ENCODE data around the gene SENP8.
A peak's percentile ranks its signal among the peaks of the same experiment; 100 is the strongest.
"Not testable (repeated sequence)": the region's sequence is repeated elsewhere in the genome, so short reads cannot be mapped to it uniquely, and the experiment has no call there.

The SENP8 gene

DNA sequence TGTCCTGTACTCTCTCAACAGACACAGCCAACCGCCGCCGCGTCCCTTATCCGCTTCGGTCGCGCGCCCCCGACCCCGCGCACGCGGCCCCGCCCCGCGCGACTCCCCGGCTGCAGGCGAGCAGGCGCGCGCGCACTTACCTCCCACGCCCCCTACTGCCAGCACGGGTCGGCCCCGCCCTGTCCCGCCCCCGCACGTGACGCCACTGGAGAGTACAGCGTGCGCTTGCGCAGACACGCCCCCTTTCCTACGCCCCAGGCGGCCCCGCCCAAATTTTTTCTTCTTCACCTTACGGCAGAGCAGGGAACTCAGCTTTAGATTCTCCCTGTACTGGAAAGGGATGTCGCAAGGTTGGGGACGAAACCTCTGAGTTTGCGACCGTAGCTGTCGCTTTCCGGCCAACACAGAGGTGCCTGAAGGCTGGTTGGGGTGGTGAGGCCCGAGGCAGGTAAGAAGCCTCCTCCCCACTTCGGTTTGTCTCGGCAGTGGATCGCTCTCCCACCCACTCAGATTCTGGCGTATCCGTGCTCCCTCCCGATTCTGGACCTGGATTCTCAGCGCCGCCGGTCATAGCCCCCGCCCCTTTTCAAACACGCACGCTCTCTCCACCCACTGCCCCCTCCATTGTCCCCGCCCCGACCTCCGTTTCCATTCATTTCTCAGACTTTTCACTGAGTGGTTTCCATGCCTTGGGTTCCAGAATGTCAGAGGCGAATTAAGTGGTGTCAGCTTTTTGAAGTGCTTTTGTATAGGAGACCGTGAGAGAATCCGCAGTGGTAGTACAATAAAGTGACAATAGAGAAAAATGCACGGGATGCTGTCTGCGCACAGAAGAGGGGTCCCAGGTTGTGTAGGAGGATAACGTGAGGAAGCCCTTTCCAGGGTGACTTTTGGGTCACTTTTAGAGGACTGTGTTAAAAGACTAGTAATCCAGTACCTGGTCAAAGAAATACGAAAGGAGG, at the start of gene SENP8, which contains the start of gene MYO9A:
Gene SENP8 (plus strand): TSS at position 387 of the 962 bp plus-strand sequence. CDS start 21,221 bp downstream, outside the sequence.
Gene MYO9A (minus strand): TSS at position 134 of the 962 bp plus-strand sequence. CDS start 71,587 bp downstream, outside the sequence.
- DNase-seq (ENCODE audit: low spot score) = peak; percentile 98

DNA sequence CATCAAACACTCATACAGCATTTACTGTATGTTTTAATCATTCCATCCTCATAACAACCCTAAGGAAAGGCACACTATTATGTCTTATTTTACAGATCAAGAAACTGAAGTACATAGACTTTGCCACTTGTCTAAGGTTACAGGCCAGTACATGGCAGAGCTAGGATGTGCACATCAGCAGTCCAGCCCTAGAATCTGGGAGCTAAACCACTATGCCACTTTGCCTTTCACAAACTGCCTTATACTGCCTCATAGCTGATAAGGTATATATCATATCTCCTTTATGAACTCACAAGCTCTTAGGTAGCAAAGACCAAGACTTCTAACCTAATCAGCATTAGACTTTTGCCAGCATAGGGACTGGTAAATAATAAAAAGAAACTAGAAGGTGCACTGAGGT, 49.3 kb upstream of the SENP8 start:
- DNase-seq (ENCODE audit: low spot score) = no peak

DNA sequence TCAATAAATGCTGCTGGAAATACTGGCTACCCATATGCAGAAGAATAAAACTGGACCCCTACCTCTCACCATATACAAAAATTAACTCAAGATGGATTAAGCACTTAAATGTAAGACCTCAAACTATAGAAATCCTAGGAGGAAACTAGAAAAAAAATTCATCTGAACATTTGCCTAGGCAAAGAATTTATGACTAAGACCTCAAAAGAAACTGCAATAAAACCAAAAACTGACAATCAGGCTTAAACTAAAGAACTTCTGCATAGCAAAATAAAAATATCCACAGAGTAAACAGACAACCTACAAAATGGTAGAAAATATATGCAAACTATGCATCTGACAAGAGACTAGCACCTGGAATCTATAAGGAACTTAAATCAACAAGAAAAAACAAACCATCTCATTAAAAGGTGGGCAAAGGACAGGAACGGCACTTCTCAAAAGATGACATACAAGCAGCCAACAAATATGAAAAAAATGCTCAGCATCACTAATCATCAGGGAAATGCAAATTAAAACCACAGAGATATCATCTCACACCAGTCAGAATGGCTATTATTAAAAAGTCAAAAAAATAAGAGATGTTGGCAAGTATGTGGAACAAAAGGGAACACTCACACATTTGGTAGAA, 47.3 kb upstream of the SENP8 start:
- DNase-seq (ENCODE audit: low spot score) = no peak

DNA sequence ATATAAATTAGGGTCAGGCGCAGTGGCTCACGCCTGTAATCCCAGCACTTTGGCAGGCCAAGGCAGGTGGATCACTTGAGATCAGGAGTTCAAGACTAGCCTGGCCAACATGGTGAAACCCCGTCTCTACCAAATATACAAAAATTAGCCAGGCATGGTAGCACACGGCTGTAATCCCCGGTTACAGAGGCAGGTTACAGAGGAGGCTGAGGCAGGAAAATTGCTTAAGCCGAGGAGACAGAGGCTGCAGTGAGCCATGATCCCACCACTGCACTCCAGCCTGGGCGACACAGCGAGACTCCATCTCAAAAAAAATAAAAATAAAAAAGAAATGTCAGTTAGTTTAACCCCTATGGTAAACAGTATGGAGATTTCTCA, 46.8 kb upstream of the SENP8 start:
- DNase-seq (ENCODE audit: low spot score) = not testable (repeated sequence)

DNA sequence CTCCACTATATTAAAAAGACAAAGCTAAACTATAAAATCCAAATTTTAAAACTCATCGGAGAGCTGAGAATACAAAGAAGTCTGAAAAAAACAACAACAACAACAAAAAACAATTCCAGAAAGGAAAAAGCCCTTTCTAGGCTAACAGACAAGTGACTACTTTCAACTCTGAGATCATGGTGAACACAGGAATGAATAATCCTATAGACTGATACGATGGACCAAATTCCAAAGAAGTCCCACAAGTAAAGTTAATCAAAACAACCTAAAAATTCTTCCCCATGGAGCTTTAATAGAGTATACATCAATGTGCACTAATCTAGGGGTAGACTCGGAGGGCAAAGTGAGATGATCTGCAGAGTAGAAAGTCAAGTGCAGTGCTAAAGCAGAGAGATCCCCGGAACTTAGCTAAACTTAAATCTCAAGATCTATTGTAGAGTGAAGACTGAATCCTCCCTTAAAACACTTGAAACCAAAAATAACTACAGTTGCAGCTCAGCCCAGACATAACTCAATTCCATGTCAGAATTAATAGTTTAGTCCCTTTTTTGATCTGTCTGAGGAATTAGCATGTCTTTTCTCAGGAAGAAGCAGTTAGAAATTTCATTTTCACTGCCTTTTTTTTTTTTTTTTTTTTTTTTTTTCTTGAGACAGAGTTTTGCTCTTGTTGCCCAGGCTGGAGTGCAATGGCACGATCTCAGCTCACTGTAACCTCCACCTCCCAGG, 43.7 kb upstream of the SENP8 start:
- no peak for DNase-seq (ENCODE audit: low spot score)

DNA sequence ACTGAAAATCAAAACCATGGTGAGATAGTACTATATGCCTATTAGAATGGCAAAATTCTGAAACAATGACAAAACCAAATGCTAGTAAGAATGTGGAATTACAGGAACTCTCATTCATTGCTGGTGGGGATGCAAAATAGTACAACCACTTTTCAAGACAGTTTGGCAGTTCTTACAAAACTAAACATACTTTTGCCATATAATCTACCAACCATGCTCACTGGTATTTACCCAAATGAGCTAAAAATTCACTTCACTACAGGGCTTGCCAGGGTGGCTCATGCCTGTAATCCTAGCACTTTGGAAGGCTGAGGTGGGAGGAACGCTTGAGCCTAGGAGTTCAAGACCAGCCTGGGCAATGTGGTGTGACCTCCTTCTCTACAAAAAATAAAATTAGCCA, 40.3 kb upstream of the SENP8 start:
- DNase-seq (ENCODE audit: low spot score) = no peak

DNA sequence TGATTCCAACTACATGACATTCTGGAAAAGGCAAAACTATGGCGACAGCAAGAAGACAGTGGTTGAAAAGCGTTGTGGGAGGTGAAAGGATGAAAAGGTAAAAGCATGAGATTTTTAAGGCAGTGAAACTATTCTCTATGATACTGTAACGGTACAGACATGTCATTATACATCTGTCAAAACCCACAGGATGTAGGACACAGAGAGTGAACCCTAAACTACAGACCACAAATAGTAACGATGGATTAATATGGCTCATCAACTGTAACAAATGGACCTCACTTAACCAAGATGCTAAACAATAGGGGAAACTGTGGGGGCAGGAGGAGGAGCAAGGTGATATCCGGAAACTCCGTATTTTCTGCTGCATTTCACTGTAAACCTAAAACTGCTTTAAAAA, 39.3 kb upstream of the SENP8 start:
- no peak for DNase-seq (ENCODE audit: low spot score)

DNA sequence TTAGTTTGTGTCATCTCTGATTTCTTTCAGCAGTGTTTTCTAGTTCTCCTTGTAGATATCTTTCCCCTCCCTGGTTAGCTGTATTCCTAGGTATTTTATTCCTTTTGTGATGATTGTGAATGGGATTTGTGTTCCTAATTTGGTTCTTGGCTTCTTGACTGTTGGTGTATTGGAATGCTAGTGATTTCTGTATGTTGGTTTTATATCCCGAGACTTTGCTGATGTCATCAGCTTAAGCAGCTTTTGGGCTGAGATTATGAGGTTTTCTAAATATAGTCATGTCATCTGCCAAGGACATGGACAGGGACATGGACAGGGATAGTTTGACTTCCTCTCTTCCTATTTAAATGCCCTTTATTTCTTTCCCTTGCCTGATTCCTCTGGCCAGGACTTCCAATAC, 36.0 kb upstream of the SENP8 start:
- DNase-seq (ENCODE audit: low spot score) = no peak

DNA sequence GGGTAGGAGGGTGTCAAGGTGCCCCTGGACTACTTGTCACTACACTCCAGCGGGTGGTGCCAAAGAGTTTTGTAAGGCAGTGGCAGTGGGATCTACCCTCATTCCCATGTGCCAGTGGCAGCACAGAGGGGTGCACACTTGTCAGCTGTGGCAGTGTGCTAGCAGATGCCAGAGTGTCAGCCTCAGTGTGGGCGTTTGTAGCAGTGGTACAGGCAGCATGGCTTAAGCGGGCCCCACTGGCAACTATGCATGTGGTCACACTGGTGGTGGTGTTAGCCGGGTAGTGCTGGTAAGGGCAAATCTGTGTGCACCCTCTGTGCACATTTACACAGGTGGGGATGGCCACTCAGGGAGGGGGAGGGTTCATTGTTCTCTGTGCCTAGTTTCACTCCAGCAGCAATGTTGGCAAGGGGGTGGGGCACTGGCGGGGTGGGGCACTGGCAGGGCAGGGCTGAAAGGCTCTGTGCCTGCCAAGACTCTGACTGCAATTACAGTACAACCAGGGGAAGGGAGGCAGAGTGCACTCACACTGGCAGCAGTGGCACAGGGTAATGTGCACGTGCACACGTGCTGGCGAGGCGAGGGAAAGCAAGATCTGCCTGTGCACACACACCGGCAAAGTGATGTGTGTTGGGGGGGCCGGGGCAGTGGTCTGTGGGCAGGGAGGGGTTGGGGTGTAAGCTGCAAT, 32.0 kb upstream of the SENP8 start:
- no peak for DNase-seq (ENCODE audit: low spot score)

DNA sequence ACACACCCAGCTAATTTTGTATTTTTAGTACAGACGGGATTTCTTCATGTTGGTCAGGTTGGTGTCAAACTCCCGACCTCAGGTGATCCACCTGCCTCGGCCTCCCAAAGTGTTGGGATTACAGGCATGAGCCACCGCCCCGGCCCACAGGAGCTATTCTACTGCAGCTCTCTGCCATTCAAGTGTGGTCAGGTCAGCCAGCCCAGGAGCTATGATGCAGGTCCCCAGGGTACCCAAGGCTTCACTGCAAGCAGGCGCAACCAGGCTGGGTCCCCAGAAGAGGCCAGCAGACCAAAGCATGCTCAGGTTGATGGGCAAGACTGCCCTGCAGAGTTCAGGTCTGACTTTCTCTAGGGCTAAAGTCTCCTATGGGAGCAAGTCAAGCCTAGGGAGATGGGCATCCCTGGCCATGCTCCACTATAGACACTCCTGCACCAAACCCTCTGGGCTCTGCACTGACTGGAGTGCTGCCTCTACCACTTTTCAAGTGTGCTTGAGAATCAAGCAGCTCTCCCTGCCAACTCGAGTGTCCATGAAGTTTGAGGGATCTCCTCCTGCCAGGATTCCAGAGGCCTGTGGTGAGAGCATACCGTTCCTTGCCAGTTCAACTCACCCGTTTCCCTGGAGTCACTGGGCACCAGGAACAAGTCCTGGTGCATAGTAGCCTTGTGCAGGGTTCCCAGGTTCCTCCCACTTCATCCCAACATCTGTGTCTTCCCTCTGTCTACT, 31.1 kb upstream of the SENP8 start:
- no peak for DNase-seq (ENCODE audit: low spot score)

DNA sequence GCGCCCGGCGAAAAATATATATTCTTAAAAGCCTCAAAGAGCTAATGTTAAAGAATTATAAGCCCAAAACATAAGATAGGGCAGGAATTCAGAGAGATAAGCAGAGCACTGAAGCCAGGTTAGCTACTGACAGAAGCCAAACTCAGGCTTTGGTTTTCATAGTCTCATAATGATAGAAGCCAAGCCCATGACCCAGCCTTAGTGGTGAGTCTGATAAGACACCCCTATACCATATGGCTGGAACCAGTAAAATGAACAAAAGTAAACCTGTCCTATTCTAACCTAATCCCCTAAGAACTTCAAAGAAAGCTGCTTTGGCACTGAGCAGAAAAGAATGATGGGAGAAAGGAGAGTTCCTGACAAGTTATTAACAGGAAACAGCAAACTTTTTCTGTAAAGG, 26.2 kb upstream of the SENP8 start:
- DNase-seq (ENCODE audit: low spot score) = no peak

DNA sequence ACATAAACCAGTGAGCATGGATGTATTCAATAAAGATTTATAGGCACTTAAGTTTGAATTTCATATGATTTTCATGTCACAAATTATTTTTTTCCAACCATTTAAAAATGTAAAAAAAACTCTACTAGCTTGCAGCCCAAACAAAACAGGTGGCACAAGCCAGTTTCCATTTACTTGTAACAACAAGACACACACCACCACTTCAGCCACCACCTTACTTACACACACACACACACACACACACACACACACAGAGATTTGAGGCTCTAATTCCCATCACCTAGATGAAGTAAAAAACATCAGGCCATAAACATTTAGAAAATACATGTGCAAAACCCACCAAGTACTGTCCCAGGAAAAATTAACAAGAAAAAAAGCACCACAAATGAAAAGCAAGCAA, 25.5 kb upstream of the SENP8 start:
- DNase-seq (ENCODE audit: low spot score) = no peak

DNA sequence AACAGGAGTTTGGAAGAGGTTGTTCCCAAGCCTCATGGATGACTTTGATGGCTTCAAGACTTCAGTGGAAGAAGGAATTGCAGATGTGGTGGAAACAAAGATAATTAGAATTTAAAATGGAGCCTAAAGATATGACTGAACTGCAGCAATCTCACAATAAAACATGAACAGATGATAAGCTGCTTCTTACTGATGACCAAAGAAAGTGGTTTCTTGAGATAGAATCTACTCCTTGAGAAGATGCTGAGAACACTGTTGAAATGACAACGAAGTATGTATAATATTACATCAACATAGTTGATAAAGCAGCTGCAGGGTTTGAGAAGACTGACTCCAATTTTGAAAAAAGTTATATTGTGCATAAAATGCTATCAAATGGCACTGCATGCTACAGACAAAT, 21.4 kb upstream of the SENP8 start:
- no peak for DNase-seq (ENCODE audit: low spot score)

DNA sequence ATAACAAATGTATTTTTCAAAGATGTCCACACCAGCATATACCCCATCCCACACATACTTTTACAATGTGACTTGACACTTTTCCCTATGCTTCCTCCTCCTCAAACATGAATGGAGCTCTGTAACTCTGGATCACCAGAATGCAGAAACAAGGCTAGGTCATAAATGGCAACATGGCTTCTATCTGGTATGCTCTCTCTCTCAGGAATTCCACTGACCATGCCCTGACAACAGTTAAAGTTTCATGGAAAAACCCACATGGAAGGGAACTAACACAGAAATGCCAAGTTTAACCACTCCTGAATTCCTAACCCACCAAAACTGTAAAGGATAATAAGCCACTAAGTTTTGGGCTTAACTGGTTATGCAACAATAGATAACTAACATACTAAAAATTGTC, 20.2 kb upstream of the SENP8 start:
- no peak for DNase-seq (ENCODE audit: low spot score)

DNA sequence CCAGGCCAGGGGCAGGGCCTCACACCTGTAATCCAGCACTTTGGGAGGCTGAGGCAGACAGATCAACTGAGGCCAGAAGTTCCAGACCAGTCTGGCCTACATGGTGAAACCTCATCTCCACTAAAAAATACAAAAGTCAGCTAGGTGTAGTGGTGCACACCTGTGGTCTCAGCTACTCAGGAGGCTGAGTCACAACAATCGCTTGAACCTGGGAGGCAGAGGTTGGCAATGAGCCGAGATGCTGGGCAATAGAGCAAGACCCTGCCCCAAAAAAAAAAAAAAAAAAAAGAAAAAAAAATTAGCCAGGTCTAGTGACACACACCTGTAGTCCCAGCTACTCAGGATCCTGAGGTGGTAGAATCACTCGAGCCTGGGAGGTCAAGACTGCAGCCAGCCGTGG, 19.0 kb upstream of the SENP8 start:
- no peak for DNase-seq (ENCODE audit: low spot score)

DNA sequence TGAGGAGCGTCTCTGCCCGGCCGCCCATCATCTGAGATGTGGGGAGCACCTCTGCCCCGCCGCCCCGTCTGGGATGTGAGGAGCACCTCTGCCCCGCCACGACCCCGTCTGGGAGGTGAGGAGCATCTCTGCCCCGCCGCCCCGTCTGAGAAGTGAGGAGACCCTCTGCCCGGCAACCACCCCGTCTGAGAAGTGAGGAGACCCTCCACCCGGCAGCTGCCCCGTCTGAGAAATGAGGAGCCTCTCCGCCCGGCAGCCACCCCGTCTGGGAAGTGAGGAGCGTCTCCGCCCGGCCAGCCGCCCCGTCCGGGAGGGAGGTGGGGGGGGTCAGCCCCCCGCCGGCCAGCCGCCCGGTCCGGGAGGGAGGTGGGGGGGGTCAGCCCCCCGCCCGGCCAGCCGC, 17.7 kb upstream of the SENP8 start:
- not testable (repeated sequence) for DNase-seq (ENCODE audit: low spot score)

DNA sequence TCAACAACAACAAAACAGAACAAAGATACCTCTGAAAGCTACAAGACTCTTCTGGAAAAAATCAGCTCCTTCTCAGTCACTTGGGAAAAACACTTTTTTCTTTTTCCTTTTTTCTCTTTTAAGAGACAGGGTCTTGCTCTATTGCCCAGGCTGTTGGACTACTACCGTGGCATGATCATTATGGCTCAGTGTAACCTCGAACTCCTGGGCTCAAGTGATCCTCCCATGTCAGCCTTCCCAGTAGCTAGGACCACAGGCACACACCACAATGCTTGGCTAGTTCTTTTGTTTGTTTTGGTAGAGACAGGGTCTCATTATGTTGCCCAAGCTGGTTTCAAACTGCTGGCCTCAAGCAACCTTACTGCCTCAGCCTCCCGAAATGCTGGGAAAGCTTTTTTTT, 13.1 kb upstream of the SENP8 start:
- no peak for DNase-seq (ENCODE audit: low spot score)

DNA sequence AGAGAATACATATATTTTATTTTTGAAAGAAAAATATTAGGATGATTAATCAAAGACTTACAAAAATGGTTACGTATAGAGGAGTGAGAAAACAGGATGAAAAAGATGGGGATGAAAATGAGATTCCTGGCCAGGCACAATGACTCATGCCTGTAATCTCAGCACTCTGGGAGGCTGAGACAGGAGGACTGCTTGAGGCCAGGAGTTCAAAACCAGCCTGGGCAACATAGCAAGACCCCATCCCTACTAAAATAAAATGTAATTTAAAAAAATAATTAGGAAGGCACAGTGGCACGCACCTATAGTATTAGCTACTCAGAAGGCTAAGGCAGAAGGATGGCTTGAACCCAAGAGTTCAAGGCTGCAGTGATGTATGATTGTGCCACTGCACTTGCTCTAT, 12.1 kb upstream of the SENP8 start:
- DNase-seq (ENCODE audit: low spot score) = no peak

DNA sequence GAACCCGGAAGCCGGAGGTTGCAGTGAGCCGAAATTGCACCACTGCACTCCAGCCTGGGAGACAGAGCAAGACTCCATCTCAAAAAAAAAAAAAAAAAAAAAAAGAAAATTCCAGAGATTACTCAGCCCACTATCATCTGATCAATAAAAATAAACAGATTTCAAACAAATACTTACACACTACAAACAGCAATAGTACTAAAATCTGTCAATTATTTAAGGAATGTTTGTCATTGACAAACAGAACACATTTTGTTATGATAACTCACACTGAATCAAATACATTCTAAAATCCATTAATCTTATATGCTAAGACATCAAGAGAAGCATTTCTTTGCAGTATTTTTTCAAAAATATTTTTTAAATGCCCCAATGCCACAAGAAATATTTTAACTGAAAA, 7.8 kb upstream of the SENP8 start:
- no peak for DNase-seq (ENCODE audit: low spot score)

DNA sequence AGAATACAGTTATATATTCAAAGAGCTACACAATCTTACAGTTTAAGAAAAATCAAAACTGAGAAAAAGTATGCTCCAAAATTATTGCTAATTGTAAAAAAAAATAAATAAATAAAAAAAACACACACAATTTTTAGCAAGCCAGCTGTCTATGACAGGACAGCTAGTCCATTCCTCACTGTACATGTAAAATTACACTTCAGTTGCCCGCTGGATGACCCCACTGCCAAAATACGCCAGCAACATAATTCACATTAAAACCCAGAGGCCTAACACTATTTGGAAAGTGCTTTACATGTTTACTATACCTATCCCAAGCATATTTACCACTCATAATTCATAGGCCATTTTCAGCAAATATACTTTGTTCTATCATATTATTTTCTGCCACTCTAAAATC, 6.1 kb upstream of the SENP8 start:
- DNase-seq (ENCODE audit: low spot score) = no peak

DNA sequence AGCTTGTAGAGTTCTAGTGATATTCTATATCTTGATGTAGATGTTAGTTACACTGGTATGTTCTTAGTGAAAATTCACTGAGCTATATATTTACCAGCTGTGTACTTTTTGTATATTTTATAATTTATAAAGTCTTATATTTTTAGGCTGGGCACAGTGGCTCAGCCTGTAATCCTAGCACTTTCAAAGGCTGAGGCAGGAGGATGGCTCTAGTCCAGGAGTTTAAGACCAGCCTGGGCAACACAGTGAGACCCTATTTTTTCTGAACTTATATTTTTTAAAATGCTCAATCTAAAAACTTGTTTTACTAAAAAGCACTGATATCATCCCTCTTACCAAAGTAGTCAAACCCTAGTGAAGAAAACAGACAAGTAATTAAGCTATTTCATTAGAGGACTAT, 5.4 kb upstream of the SENP8 start:
- no peak for DNase-seq (ENCODE audit: low spot score)
